GM18909 (cell line): ENCODE results near the gene NCKAP1.
A peak's percentile ranks its signal among the peaks of the same experiment; 100 is the strongest.

Experiments used
- ATAC-seq: cut with Tn5 transposase; IDR thresholded peaks from one replicate; pipeline ENCODE4 v1.9.1; 2021; ENCODE audit warnings: mild to moderate bottlenecking; ENCODE audit not compliant: unreplicated experiment, poor library complexity

Gene NCKAP1

DNA sequence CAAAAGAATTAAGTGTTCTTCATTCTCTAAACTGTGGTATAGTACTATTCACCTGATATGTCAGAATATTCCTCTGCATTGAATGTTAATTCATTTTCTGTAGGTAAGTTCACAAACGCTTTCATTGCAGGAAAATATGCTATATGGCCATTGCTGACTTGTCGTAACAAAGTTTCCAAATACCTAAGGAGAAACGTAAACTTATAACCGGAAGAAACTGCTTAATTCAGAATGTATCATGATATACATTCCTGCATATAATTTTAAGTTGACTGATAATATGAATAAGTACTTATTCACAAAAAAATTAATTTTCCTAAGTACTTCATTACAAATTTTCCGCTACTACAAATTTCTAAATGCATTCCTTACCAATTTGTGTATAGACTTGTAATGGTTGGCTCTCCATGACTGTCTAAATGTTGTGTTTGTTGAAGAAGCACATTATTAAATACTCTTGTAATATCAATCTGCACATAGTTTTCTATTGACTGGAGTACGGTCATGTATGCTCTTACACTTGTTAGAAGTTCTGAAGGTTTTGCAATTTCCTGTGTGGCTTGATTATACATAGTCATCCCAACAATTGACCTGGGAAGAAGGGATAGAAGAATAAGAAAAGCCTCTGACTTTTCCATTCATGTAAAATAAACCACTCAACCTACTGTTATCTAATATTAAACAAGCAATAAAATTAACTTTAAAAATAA lies 85.4 kb downstream of the NCKAP1 start:
- no peak for ATAC-seq

DNA sequence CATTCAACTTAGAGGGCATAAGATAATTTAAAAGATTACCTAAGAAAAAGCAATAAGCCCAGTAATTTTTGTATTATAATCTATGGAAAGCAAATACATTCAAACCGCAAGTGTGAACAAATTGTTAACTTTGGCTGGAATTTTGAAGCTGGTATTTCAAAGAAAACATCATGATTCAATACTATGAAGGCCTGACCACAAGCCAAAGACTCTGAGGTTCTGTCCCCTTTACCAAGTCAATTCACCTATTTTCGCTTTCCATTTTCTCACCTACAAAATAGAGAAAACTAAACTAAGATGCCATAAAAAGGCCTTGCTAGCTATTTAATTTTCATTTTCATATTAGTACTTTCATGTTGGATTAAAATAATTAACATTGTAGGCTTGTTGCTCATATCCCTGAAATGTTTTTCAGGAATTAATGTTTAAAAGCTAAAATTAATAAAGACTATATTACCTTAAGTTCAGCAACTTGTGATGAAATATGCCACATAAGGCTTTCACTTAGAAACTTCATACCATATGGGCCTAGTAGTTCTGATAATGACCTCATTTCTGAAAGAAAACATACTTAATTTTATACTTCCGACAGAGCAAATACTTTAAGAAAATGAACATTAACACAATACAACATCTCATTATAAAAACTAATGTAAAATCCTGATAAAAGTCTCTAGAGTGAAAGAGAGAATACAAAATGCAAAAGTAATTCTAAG lies 86.2 kb downstream of the NCKAP1 start:
- ATAC-seq, result peak; percentile 74

DNA sequence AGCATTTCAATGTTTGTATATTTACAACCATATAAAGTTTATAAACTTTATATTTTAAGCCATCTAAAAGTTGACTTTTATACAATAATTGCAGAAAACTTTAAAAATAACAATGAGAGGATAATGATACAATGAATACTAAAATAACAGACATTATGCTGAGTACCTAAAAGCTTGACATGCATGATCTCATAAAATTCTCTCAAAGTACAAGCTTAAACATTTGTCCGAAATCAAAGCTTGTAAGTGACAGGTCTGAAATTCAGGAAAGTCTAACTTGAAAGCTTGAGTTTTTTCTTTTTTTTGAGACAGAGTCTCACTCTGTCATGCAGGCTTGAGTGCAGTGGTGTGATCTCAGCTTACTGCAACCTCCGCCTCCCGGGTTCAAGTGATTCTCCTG lies 87.7 kb downstream of the NCKAP1 start:
- ATAC-seq, result no peak

DNA sequence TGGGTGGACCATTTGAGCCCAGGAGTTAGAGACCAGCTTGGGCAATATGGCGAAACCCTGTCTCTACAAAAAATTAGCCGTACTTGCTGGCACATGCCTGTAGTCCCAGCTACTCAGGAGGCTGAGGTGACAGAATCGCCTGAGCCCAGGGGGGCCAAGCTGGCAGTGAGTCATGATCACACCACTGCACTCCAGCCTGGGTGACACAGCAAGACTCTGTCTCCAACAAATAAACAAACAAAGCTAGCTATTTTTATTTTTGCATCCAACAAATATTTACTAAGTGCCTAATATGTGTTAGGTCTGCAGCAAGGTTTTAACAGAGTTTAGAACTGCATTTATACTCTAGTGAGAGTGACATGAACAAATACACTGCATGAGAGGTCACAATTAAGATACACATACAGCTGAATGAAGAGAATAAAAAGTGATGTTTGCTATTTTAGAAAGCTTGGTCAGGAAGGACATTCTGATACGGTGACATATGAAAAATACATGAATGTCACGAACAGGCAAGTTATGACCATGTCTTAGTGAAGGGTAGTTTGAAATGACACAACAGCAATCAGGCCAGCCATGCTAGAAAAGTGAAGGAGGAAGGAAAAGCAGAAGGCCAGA lies 88.6 kb downstream of the NCKAP1 start:
- ATAC-seq, result no peak

DNA sequence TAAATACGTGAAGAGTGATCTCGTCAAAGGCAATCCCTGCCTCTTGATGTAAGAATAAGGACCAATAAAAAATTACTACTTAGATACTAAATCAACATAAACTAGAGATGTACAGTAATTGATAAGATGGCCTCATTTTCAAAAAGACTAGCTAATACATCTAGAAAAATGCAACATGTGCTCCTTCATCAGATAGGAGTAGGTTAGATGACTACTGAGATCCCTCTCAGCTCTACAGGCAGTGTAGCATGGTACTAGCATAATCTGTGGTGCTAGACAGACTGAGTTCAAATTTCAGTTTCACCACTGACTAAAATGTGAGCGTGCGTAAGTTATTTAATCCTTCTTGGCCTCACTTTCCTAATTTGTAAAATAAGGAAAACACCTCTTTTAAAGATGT lies 89.2 kb downstream of the NCKAP1 start:
- no peak for ATAC-seq

DNA sequence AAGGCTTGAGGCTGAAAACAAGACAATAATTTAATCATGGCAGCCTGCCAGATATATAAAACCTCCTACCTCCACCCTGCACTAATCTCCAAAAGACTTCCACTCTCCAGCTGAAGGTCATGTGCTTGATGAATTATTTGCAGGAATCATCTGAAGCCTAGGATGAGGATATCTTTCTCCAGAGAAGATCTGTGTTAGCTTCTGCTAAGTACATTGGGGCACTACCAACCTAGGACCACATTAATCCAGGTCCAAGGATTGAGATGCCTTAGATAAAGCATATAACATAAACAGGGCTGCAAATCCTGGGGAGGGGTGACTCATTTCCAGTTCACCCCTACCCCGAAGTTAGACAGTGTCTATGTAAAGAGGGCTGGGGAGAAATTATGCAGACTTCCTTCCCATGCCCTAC lies 91.3 kb downstream of the NCKAP1 start:
- ATAC-seq, result no peak

DNA sequence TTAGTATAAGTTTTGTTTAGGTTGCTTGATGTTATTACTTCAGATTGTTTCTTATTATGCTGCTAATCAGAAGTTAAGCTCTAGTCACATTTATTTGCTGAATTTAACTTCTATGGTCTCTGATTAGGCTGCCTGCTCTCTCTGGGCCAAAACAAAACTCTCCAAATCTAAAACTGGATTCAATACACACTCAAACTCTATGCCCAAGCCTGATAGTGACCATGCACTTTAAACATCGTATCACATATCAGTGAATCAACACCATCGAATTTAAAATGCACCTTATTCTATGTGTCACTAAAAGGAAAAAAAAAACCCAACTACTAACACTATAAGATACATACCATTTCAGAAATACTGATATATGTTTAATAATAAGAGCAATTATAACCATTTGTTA lies 94.9 kb downstream of the NCKAP1 start:
- no peak for ATAC-seq

DNA sequence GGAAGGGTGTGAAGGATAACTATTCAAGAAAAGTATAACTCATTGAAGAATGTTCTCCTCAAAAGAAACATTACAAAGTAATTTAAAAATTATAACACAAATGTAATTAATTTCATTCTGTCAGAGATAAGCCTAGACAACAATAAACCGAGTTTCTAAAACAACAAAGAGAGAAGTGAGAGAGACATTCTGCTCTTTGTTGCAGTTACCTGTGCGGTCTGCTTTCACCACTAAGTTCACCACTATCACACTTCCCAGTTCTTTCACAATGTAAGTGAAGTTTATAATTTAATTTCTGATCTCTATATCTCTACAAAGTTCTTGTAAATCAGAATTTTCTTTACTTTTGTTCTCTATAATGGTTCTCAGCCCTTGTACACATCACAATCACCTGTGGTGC lies 95.5 kb downstream of the NCKAP1 start:
- ATAC-seq, result peak; percentile 44

DNA sequence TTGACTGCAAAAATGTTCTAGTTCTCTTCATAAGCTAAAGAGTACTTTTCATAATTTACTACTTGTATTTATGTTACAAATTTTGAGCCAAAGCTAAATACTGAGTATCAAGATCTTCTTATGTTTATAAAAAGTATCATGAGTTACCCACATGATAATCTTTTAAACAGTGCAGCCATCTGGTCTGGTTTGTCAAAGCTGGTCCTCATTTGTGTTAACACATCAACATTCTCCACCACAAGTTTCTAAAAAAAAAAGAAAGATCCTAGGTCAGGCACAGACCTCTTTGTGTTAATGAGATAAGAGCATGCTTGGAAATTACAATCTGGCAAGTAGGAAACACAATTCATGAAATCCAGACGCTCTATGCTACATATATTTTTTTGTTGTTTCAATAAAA lies 96.3 kb downstream of the NCKAP1 start:
- no peak for ATAC-seq

DNA sequence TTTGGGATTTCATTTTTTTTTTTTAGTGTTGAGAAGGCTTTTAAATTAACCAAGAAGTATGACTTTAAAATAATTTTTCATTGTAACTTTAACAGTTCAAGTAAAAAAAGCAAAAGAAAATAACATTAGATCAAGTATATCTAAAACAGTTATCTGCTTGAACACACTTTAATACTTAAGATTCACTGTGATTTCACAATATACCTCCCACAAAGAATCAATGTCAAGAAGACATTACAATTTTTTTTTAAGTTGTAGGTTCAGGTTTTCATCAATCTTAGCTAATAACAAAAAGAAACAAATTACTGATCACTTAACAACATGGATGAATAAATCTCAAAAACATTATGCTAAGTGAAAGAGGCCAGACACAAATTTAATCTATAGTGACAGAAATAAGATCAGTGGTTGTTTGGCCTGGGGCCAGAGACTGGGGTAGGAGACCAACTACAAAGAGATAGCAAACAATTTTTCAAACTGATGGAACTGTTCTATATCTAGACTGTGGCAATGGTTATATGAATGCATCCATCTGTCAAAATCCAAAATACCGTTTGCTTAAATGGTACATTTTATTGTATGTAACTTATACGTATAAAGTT lies 97.0 kb downstream of the NCKAP1 start:
- no peak for ATAC-seq

DNA sequence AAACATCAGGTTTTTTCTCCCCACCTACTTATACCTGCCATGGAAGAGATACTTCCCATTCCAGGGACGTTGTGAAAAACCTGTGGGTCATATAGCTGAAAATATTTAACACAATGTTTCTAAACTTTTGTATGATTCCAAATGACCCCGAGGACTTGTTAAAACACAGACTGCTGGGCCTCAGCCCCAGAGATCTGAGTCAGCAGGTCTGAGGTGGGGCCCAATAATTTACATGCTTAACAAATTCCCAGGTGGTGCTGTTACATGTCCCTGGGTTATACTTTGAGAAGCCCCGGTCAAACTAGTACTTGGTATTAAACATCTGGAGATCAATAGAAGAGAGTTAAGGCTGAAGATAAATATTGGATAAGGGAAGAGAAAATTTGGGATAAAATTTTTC lies 100.4 kb downstream of the NCKAP1 start:
- ATAC-seq, result no peak

DNA sequence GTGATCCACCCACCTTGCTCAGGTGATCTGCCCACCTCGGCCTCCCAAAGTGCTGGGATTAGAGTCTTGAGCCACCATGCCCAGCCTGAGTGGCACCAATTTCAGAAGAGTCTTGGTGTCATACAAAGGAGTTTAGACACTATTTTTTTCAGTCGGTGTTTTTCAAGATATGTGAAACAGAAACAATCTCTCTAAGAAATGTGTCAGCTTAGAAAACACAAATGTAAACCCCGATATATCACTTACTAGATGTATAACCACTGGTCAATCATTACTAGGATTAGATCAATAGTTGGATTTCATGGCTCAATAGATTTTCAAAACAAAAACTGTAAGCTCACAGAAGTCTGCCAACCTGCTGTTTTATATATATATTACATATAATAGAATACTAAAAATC lies 104.6 kb downstream of the NCKAP1 start:
- ATAC-seq, result peak; percentile 92

DNA sequence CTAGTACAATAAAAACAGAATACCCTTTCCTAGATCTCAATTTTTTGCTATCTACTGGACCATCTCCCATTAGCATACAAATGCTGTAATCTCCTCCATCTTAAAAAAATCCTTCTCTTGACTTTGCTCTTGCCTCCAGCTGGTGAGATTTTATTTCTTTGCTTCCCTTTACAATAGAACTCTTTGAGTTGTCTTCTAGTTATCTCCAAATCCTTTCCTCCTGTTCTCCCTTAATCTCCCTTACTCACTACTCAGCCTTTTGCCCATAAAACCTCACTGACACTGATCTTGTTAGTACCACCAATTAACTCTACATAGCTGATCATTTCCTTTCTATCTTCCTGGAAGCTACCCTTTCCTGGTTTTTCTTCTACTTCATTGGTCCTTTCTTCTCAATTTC lies 108.3 kb downstream of the NCKAP1 start:
- no peak for ATAC-seq

DNA sequence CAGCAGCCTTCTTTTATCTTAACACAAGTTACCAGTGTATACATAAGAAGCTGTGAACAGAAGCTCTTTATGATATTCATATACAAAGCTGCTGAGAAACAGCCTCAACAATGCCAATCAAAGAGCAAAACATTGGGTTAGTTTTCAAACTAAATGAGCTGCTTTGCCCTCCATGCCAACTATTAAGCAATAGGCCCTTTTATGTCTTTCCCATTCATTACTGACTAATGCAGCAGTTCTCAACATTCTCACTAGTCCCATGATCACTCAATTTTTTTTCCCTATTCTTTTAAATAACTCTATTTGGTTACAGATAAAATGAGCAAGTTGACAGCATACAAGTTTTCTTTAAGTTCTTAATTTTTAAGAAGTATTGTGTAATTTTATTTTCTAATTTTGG lies 114.0 kb downstream of the NCKAP1 start:
- ATAC-seq, result no peak

DNA sequence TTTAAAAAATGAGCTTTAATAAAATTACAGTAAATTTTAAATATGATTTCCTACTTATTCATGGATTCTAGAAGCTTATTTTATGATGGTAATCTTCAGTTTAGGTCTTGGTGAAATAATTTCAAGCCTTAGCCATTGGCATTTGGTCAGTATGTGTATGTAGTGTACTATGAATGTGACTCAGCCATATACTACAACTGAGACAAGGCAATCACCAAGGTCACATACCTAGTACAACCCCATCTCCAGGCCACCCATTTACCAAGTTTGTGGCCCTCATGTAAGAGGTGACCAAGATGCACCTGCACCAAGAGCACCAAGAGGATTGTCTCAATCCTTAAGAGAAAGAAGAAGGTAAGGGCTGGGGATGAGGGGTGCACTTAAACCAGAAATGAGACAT lies 117.0 kb downstream of the NCKAP1 start:
- peak; percentile 55 for ATAC-seq

DNA sequence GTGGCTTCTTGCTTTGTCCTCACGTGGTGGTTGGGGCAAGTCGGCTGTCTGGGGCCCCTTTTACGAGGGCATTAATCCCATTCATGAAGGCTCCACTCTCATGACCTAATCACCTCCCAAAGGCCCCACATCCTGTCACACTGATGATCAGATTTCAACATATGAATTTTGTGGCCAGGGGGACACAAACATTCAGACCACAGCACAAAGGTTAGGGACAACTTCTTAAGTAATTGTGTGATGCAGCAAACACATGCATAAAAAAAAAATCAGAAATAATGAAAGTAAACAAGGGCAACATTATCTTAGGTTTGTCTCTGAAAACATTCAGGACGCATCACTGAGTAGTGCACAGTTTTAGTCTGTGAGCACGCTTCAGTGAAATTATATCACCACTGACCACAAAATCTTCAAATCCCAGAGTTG lies 117.6 kb downstream of the NCKAP1 start:
- ATAC-seq, result peak; percentile 69

DNA sequence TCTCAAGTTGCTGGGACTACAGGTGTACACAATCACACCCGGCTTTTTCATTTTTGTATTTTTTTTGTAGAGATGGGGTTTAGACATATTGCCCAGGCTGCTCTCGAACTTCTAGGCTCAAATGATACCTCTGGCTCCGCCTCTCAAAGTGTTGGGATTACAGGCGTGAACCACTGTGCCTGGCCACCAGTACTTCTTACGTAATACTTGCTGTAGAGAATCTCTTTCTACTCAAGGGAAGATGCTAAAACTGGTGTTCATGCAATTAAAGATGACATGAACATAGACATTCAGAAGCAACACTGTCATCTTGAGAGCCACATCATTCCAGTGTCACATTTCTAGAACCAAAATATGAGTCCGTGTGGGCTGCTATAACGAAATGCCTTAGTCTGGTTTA lies 118.2 kb downstream of the NCKAP1 start:
- no peak for ATAC-seq

DNA sequence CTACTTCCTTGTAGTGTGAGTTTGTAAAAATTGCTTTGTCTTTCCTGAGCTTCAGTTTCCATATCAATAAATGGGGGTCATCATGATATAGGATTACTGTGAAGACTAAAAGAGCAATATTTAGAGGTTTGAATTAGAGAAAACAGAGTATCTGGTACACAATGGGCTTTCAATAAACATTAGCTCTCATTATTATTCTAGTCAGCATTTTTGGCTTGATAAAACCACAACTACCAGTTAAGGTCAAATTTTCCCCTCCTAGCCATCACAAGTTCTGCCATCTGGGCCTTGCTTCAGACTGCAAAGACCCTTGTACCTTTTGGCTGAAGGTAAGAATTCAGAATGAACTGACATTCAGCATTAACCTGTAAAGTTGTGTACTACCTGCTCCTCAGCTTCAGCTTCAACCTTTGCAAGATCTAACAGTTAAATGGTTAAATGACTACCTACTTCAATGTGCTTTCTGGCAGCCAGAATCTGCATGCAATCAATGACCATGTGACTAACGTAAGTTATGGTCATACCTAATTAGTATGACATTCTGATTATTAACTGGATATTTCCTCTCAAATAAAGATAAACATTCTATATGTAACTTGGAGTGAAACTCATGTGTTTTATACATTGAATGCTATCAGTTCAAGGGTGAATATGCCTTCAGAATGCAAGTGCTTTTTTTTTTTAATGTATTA lies 119.2 kb downstream of the NCKAP1 start:
- ATAC-seq, result no peak

DNA sequence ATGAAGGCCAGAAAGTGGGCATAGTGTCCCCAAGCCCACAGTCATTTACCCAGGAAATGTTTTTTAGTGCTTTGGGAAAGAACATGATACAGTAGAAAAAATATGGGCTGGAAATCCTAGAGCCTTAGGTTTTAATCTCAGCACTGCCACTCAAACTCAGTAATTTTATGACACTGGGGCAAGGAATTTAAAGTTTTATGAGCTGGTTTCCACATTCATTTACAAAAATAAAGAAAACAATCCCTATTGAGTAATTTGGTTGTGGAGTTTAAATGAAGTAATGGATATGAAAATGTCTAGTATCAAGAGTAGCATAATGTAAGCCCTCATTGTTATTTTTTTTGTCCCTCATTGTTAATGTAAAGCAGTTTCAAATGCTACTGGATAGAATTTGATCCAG lies 120.3 kb downstream of the NCKAP1 start:
- ATAC-seq, result no peak

DNA sequence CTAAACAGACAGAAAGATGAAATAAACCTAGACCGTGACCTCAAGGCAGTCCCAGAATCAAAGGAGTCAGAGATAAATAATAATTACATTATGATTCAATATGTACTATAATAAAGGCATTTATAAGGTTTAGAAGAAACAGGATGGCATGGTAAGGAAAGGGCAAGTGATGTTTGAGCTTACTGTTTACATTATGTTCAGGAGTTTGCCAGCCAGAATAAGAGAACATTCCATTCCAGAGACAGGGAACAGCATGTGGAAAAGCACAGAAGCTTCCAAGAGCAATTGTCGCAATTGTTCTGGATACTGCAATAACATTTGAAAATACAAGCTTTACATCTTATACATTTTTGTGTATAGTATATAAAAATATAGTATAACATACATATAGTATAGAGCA lies 121.8 kb downstream of the NCKAP1 start:
- ATAC-seq, result no peak
